ENCODE data around the gene SLC19A1. TPM values are rescaled to one million over a fixed set of nuclear protein-coding genes. Genes with fewer than 3 reads are reported as not detected.

The SLC19A1 gene
- total and polyA plus RNA-seq, 2 donors (not counting 1 experiment from before 2014, with no cell fraction given): 1.7 to 2.1 TPM

GRCh38 chr21:45540601-45540970 lies 1.7 kb downstream of the SLC19A1 start:
- Histone ChIP-seq H3K4me2 (ENCODE audit: extremely low read depth, insufficient read depth, low read length) (no peak overlapping the region), H3K27ac (ENCODE audit: insufficient read depth, low read length) (no peak overlapping the region), H3K4me1 (ENCODE audit: control insufficient read depth, extremely low read depth, insufficient read depth, low read length) (no peaks in the 10 kb centered on the region), H3K79me2 (ENCODE audit: control insufficient read depth, insufficient read depth, low read length) (no peaks in the 10 kb centered on the region), H3K9ac (ENCODE audit: insufficient read depth, low read length) (no peak overlapping the region), H3K9me3 (ENCODE audit: control insufficient read depth, insufficient read depth, low read depth, low read length) (no peaks in the 10 kb centered on the region), H2AFZ (ENCODE audit: low read length) (no peak overlapping the region), H3K36me3 (ENCODE audit: control insufficient read depth, insufficient read depth, low read length) (no peaks in the 10 kb centered on the region), H3K4me3 (replicated peaks in 1 of 4; ENCODE audit: control extremely low read depth in 1 of 4, insufficient read depth in 1 of 4, low read depth in 3 of 4, low read length in 4 of 4) (no peak overlapping the region), H3K27me3 (ENCODE audit: control insufficient read depth, insufficient read depth, low read length) (no peaks in the 10 kb centered on the region), H4K20me1 (ENCODE audit: control insufficient read depth, extremely low read depth, insufficient read depth, low read length) (no peaks in the 10 kb centered on the region)
- TF ChIP-seq CTCF (conservative IDR thresholded peaks at IDR 0.05 in 1 of 2, IDR thresholded peaks at IDR 0.05 in 1 of 2; ENCODE audit: low read depth in 1 of 2, low read length in 2 of 2) (no peak), EZH2 (IDR thresholded peaks at IDR 0.05; ENCODE audit: low read length, missing control alignments) (no peak)
- DNase-seq (ENCODE audit: low read depth in 2 of 2): no peak

GRCh38 chr21:45539796-45540600 lies 2.2 kb downstream of the SLC19A1 start:
- no peaks in the 10 kb centered on the region for H3K79me2 ChIP-seq (ENCODE audit: control insufficient read depth, insufficient read depth, low read length)
- no peak for TF ChIP-seq EZH2 (IDR thresholded peaks at IDR 0.05; ENCODE audit: low read length, missing control alignments)
- no peak for TF ChIP-seq CTCF (conservative IDR thresholded peaks at IDR 0.05 in 1 of 2, IDR thresholded peaks at IDR 0.05 in 1 of 2; ENCODE audit: low read depth in 1 of 2, low read length in 2 of 2)
- H3K27me3 ChIP-seq (ENCODE audit: control insufficient read depth, insufficient read depth, low read length): no peaks in the 10 kb centered on the region
- no peak overlapping the region for H3K4me2 ChIP-seq (ENCODE audit: extremely low read depth, insufficient read depth, low read length)
- no peaks in the 10 kb centered on the region for H3K4me1 ChIP-seq (ENCODE audit: control insufficient read depth, extremely low read depth, insufficient read depth, low read length)
- H3K9ac ChIP-seq (ENCODE audit: insufficient read depth, low read length): no peak overlapping the region
- H2AFZ ChIP-seq (ENCODE audit: low read length): no peak overlapping the region
- H3K4me3 ChIP-seq (replicated peaks in 1 of 4; ENCODE audit: control extremely low read depth in 1 of 4, insufficient read depth in 1 of 4, low read depth in 3 of 4, low read length in 4 of 4): no peak overlapping the region
- H3K9me3 ChIP-seq (ENCODE audit: control insufficient read depth, insufficient read depth, low read depth, low read length): no peaks in the 10 kb centered on the region
- H3K36me3 ChIP-seq (ENCODE audit: control insufficient read depth, insufficient read depth, low read length): no peaks in the 10 kb centered on the region
- no peaks in the 10 kb centered on the region for H4K20me1 ChIP-seq (ENCODE audit: control insufficient read depth, extremely low read depth, insufficient read depth, low read length)
- DNase-seq (ENCODE audit: low read depth in 2 of 2): no peak
- no peak overlapping the region for H3K27ac ChIP-seq (ENCODE audit: insufficient read depth, low read length)

GRCh38 chr21:45539046-45539795 lies 3.0 kb downstream of the SLC19A1 start:
- Histone ChIP-seq H3K36me3 (ENCODE audit: control insufficient read depth, insufficient read depth, low read length) (no peaks in the 10 kb centered on the region), H4K20me1 (ENCODE audit: control insufficient read depth, extremely low read depth, insufficient read depth, low read length) (no peaks in the 10 kb centered on the region), H2AFZ (ENCODE audit: low read length) (no peak overlapping the region), H3K79me2 (ENCODE audit: control insufficient read depth, insufficient read depth, low read length) (no peaks in the 10 kb centered on the region), H3K4me3 (replicated peaks in 1 of 4; ENCODE audit: control extremely low read depth in 1 of 4, insufficient read depth in 1 of 4, low read depth in 3 of 4, low read length in 4 of 4) (no peak overlapping the region), H3K4me1 (ENCODE audit: control insufficient read depth, extremely low read depth, insufficient read depth, low read length) (no peaks in the 10 kb centered on the region), H3K27ac (ENCODE audit: insufficient read depth, low read length) (no peak overlapping the region), H3K27me3 (ENCODE audit: control insufficient read depth, insufficient read depth, low read length) (no peaks in the 10 kb centered on the region), H3K9me3 (ENCODE audit: control insufficient read depth, insufficient read depth, low read depth, low read length) (no peaks in the 10 kb centered on the region), H3K4me2 (ENCODE audit: extremely low read depth, insufficient read depth, low read length) (no peak overlapping the region), H3K9ac (ENCODE audit: insufficient read depth, low read length) (no peak overlapping the region)
- no peak for DNase-seq (ENCODE audit: low read depth in 2 of 2)
- no peak for TF ChIP-seq EZH2 (IDR thresholded peaks at IDR 0.05; ENCODE audit: low read length, missing control alignments)
- TF ChIP-seq CTCF (conservative IDR thresholded peaks at IDR 0.05 in 1 of 2, IDR thresholded peaks at IDR 0.05 in 1 of 2; ENCODE audit: low read depth in 1 of 2, low read length in 2 of 2): no peak
